GM12874 (cell line): ENCODE data around the gene SGPP2.

ENCODE experiments used
- CTCF ChIP-seq: IDR thresholded peaks from 2 replicates; pipeline ENCODE4 v1.5.1; 2011; ENCODE audit warnings: low read depth, mild to moderate bottlenecking, control low read depth, low read length, moderate library complexity; ENCODE audit not compliant: insufficient read depth

Gene SGPP2

DNA sequence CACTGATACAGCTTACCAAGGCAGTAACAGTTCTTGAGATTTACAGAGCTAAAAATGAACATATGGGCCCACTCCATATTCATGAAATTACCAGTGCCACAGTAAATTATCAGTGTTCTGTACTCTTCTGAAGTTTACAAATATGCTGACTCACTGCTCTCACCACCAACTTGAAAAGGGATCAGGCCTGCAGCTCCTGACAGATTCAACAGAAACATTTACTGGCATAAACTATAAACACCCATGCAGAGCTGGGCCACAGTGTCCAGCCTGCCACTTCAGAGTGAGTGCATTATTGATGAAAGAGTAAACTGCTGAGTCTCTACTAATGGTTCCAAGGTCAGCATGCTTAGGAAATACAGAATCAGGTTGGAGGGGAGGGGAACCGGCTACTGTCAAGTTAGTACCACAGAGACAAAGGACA lies 148.4 kb downstream of the SGPP2 start:
- TF ChIP-seq CTCF = no peak

GRCh38 chr2:222575618-222576017 lies 151.3 kb downstream of the SGPP2 start:
- TF ChIP-seq CTCF = no peak

DNA sequence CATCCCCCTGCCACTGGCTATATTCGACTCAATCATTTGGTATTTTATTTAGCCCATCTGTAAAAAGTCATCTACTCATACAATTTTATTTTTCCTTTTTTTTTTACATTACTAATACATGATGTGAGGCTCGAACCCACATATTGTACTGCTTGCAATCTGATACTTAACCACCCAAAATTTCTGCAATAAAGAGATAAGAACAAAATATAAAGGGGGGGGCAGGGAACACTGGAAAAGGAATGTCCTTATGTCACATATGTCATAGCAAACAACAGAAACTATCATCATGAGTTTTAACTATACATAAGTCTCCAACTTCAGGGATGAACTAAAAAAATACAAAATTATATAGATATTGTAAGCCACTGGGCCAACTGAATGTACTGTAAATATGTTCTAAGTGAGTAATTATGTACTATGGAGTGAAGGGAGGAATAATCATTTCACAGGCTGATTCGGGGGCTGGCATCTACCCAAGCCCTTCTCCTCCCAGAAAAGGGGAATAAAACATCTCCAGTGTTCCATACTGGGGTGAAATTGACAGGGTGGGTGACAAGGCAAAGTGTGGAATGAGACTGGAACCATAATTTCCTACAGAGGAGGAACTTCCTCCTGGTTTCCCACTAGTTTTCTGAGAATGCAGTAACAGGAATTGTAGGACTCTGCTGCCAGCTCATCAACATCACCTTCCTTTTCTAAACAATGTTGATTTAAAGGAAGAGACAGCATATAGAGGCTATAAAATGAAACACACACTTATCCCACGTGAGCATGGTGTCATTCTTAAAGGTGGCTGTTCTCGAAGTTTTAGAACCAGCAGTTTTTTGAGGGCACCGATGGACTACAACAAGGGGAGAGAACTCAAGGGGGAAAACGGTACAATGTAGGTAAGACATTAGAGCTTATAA lies 152.1 kb downstream of the SGPP2 start:
- no peak for TF ChIP-seq CTCF

DNA sequence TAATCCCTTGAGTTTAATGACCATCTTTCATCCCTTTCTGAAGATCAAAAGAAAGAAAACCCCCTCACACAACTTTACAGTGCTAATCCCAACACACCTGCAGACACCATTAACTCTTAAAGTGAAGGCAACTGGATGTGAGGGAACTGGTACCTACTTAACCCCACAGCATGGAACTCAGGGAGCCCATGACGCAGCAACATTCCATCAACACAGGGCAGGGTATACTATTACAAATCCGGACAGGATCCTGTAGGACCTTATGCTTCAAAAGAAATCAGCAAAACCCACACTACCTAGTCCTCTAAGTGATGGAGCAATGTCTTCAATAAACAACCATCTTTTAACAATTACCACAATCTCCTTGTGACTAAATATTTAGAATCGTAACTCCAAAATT lies 153.0 kb downstream of the SGPP2 start:
- no peak for TF ChIP-seq CTCF

GRCh38 chr2:222582928-222583327 lies 158.6 kb downstream of the SGPP2 start:
- peak; percentile 8; the same call in 1 of the 2 replicates for TF ChIP-seq CTCF

GRCh38 chr2:222591661-222592060 lies 167.3 kb downstream of the SGPP2 start:
- TF ChIP-seq CTCF = no peak

DNA sequence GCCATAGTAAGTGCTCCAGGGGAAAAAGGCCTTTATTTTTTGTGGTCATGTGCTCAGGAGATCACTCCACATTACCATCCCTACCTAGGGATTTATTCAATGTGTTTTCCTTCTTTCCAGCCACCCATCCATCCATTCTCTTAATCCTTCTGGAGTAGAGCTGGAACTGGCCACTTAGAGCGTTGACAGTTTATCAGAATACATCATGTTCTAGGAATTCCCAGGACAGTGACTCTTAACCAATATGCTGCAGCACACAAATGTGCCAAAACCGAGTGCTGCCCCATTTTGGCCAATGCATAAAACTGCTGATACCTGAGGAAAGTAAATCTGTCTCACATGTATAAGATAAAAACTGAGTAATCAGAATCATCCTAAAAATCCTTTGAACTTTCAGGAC lies 167.8 kb downstream of the SGPP2 start:
- TF ChIP-seq CTCF = no peak
